ENCODE measurements around the gene CPNE9. TPM values are rescaled to one million over a fixed set of nuclear protein-coding genes. Genes with fewer than 3 reads are reported as not detected.

CPNE9 gene
- total and polyA plus RNA-seq, 2 of the 8 experiments (the other 6 are each of a cell fraction or from before 2014, with no cell fraction given), result 4.8 to 6.0 TPM

DNA sequence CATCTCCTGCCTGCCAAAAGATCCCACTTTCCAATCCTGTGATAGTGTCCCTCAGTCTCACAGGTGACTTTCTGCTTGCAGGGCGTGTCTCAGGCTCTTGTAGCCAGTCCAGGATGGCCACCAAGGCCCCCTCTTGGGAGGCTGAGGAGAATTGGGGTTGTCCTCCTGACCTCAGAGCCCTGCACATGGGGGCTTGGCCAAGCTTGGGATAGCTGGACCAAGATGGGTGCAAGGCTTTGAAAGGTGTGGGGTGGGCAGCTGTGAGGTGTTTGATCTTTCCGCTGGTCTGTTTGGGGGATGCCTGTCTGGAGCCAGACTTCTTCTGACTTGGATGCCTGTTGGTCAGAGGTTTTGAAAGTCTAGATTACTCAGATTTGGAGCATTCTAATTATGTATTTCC is 12.0 kb upstream of the CPNE9 start:
- no peak overlapping the region for H2BK120ac ChIP-seq (replicated peaks; ENCODE audit: low read depth, low read length)
- H2BK15ac ChIP-seq (ENCODE audit: low read length), result no peak overlapping the region
- H2BK12ac ChIP-seq (ENCODE audit: low read depth, low read length), result no peak overlapping the region
- H3K36me3 ChIP-seq (ENCODE audit: control insufficient read depth in 2 of 4, insufficient read depth in 4 of 4, low read length in 3 of 4), result peaks cover 8 to 19% (median 12%) of the 10 kb centered on the region in 4 experiments; a peak in 6 of 8 replicates
- FAIRE-seq (no peak), DNase-seq (ENCODE audit: low read depth in 1 of 2, low spot score in 2 of 2) (no peak)
- H4K8ac ChIP-seq (ENCODE audit: extremely low read depth, insufficient read depth, low read length), result no peak overlapping the region
- no peak overlapping the region for H3K4me2 ChIP-seq (ENCODE audit: insufficient read depth in 1 of 2, low read depth in 2 of 2, low read length in 2 of 2)
- no peak overlapping the region for H3K14ac ChIP-seq (ENCODE audit: insufficient read length)
- WGBS, 2 experiments (ENCODE audit: extremely low coverage in 1 of 2, insufficient coverage in 1 of 2, insufficient read length in 1 of 2, insufficient replicate concordance in 2 of 2, low coverage in 1 of 2, low lambda C conversion rate in 2 of 2, missing lambda C conversion rate in 1 of 2), result 95% methylated on average over 2 of the region's 2 CpGs; no CpG with 5 or more reads in 1 of the 2 experiments
- no peak overlapping the region for H3K4me3 ChIP-seq (ENCODE audit: extremely low read depth in 1 of 4, insufficient read depth in 2 of 4, low read depth in 3 of 4, low read length in 4 of 4)
- TF ChIP-seq ZNF274 (IDR thresholded peaks at IDR 0.05; ENCODE audit: borderline replicate concordance, extremely low read depth, low read length) (no peak), ASH2L (IDR thresholded peaks at IDR 0.05; ENCODE audit: low read length) (no peak), ATF3 (IDR thresholded peaks at IDR 0.05; ENCODE audit: insufficient read depth, low read depth, low read length) (no peak), TEAD4 (IDR thresholded peaks at IDR 0.05; ENCODE audit: low read depth, low read length) (no peak), RNF2 (IDR thresholded peaks at IDR 0.05; ENCODE audit: borderline replicate concordance, low read depth, low read length, missing control alignments, poor library complexity, severe bottlenecking) (no peak)
- no peak overlapping the region for H3K9ac ChIP-seq (replicated peaks in 1 of 4; ENCODE audit: extremely low read depth in 1 of 4, low read depth in 3 of 4, low read length in 3 of 4)
- H3K23me2 ChIP-seq (ENCODE audit: low read depth, low read length), result no peaks in the 10 kb centered on the region
- H2AK5ac ChIP-seq (ENCODE audit: low read depth, low read length), result no peak overlapping the region
- H2BK20ac ChIP-seq (ENCODE audit: low read length), result no peak overlapping the region
- H2AFZ ChIP-seq (ENCODE audit: low read length), result no peak overlapping the region
- no peaks in the 10 kb centered on the region for H3K79me1 ChIP-seq (ENCODE audit: low read depth, low read length)
- no peaks in the 10 kb centered on the region for H3K79me2 ChIP-seq (ENCODE audit: control insufficient read depth in 1 of 2, insufficient read depth in 2 of 2, low read length in 2 of 2)
- H4K91ac ChIP-seq (replicated peaks; ENCODE audit: insufficient read length, low read length), result no peak overlapping the region
- ChIA-PET CTCF (ENCODE audit: partially characterized antibody) (interaction anchor here (1.3 to 6.9 kb wide), 3 partner anchors 36 to 188 kb away, joined by 3 to 48 read pairs (median 16); no protein-coding TSS in a partner anchor), POLR2A (ENCODE audit: partially characterized antibody) (interaction anchor here (1.3 kb wide), 1 partner anchor 10 kb away, joined by 3 read pairs; no protein-coding TSS in a partner anchor)
- no peak overlapping the region for H3K18ac ChIP-seq (ENCODE audit: extremely low read depth, low read length)
- H4K5ac ChIP-seq (ENCODE audit: insufficient read length, low read depth, low read length), result no peak overlapping the region
- H3K27ac ChIP-seq (ENCODE audit: low read depth, low read length), result no peak overlapping the region
- no peak overlapping the region for H3K4ac ChIP-seq (replicated peaks; ENCODE audit: insufficient read length, low read depth, low read length)
- H3K23ac ChIP-seq (ENCODE audit: insufficient read length), result no peak overlapping the region
- H3K4me1 ChIP-seq (replicated peaks in 1 of 4; ENCODE audit: control insufficient read depth in 3 of 4, insufficient read depth in 4 of 4, low read length in 3 of 4), result no peaks in the 10 kb centered on the region
- no peaks in the 10 kb centered on the region for H3K9me3 ChIP-seq (ENCODE audit: insufficient read depth in 2 of 2, low read depth in 1 of 2, low read length in 1 of 2)
- H3K27me3 ChIP-seq (replicated peaks in 1 of 4; ENCODE audit: control insufficient read depth in 3 of 4, extremely low read depth in 1 of 4, insufficient read depth in 3 of 4, low read length in 3 of 4), result no peaks in the 10 kb centered on the region; a peak in 2 of 7 replicates
- no peak overlapping the region for H3K56ac ChIP-seq (replicated peaks; ENCODE audit: insufficient read length, low read depth, low read length)
- peaks cover 0 to 2% of the 10 kb centered on the region in 2 experiments for H4K20me1 ChIP-seq (replicated peaks in 1 of 2; ENCODE audit: control insufficient read depth in 1 of 2, insufficient read depth in 2 of 2, low read length in 2 of 2)
- no peak overlapping the region for H2BK5ac ChIP-seq (ENCODE audit: low read depth, low read length)
